ENCODE data around the gene OPA3.

The OPA3 gene

GRCh38 chr19:45556835-45557234, 27.8 kb downstream of the OPA3 start:
- TF ChIP-seq CTCF (IDR thresholded peaks at IDR 0.05): no peak

DNA sequence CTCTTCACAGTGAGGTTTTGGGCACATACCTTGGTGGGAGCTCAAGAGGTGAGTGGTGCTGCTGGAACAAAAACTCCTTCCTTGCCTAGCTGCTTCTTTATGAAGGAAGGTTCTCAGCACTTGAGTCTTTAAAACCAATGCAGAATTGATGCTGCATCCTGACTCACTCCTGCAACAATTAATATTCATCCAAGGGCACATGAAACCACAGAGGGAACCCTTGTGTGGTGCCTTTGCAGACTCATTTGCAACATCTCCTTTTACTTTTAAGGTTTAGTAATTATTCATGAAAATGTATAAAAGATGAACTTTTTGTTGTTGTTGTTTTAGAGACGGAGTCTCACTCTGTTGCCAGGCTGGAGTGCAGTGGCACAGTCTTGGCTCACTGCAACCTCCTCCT, 30.1 kb downstream of the OPA3 start:
- no peak for TF ChIP-seq CTCF (IDR thresholded peaks at IDR 0.05)

- no peak for TF ChIP-seq CTCF (IDR thresholded peaks at IDR 0.05)
Measured at GRCh38 chr19:45553464-45553863, 31.1 kb downstream of the OPA3 start.

GRCh38 chr19:45547965-45548609, 36.5 kb downstream of the OPA3 start:
- no peak for TF ChIP-seq CTCF (IDR thresholded peaks at IDR 0.05)

DNA sequence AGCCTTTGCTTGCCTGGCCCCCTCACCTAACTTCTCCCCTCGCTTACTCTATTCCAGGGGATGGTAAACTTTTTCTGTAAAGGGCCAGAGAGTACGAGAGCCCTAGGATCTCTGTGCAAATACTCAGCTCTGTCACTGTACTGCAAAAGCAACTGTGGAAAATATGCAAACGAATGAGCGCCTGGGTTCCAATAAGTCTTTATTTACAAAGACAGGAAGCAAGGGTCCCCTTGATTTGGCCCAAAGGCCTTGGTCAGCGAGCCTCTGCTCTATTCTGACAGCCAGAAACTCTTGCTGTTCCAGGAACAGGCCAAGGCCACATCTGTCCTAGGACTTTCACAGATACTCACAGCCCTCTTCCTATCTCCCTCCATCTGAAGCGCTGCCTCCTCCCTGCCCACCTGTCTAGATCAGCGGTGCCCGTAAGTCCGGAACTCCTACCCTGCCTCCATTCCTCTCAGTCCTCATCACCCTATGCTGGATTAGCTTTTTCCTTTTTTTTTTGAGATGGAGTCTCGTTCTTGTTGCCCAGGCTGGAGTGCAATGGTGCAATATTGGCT, 37.3 kb downstream of the OPA3 start:
- TF ChIP-seq CTCF (IDR thresholded peaks at IDR 0.05): no peak

DNA sequence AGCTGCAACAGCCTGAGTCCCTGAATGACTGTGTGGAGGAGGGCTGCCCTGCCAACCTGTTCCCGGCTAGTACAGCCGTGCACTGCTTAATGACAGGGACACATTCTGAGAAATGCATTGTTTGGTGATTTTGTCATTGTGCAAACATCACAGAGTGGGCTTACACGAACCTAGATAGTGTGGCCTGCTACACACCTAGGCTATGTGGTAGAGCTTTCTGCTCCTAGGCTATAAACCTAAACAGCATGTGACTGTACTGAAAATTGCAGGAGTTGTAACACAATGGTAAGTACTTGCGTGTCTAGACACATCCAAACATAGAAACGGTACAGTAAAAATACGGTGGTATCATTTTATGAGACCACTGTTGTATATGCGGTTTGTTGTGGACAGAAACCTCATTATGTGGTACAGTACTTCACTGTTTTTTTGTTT, 42.4 kb downstream of the OPA3 start:
- no peak for TF ChIP-seq CTCF (IDR thresholded peaks at IDR 0.05)

DNA sequence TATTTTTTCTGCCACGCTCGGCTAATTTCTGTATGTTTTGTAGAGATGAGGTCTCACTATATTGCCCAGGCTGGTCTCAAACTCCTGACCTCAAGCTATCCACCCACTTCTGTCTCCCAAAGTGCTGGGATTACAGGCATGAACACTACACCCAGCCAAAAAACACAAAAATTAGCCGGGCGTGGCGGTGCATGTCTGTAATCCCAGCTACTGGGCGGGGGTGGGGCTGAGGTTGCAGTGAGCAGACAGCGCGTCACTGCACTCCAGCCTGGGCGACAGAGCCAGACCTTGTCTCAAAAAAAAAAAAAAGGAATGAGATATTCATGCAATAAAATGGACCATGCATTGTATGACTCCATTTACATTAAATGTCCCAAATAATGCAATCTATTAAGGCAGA, 45.1 kb downstream of the OPA3 start:
- no peak for TF ChIP-seq CTCF (IDR thresholded peaks at IDR 0.05)

GRCh38 chr19:45531349-45531748, 53.3 kb downstream of the OPA3 start:
- TF ChIP-seq CTCF (IDR thresholded peaks at IDR 0.05): no peak

All from LNCAP (cell line).